Epithelial cell of prostate (primary cell): ENCODE results near the gene CACNA1F.

Experiments used
- DNase-seq: peaks from one replicate; pipeline ENCODE4 v3.0.0-alpha.2; 2011; ENCODE audit warnings: low read depth, low spot score
- H3K27ac ChIP-seq: fragments of 450-650 bp; 2 replicates; pipeline ENCODE4 v1.5.1; 2017; ENCODE audit warnings: mild to moderate bottlenecking

CACNA1F gene

GRCh38 chrX:49202022-49202421, 31.1 kb downstream of the CACNA1F start:
- DNase-seq = no peak
- no peak overlapping the region for H3K27ac ChIP-seq

GRCh38 chrX:49199906-49200771, 33.0 kb downstream of the CACNA1F start, which contains the start of gene SYP:
Gene SYP (minus strand): TSS chrX:49200193. CDS start chrX:49200186, 7 bp downstream.
- no peak for DNase-seq
- no peak within 1 kb of the TSS for H3K27ac ChIP-seq

- DNase-seq = no peak
- no peak overlapping the region for H3K27ac ChIP-seq
Measured at GRCh38 chrX:49199315-49199595, 33.9 kb downstream of the CACNA1F start.

GRCh38 chrX:49198540-49199314, 34.4 kb downstream of the CACNA1F start:
- no peak for DNase-seq
- H3K27ac ChIP-seq = no peak overlapping the region

GRCh38 chrX:49197543-49198087, 35.5 kb downstream of the CACNA1F start:
- no peak for DNase-seq
- no peak overlapping the region for H3K27ac ChIP-seq

GRCh38 chrX:49193542-49193964, 39.6 kb downstream of the CACNA1F start:
- no peak overlapping the region for H3K27ac ChIP-seq
- DNase-seq = no peak

GRCh38 chrX:49192722-49193328, 40.3 kb downstream of the CACNA1F start:
- no peak for DNase-seq
- no peak overlapping the region for H3K27ac ChIP-seq

- peak overlapping the region; percentile 72 for H3K27ac ChIP-seq
- no peak for DNase-seq
Measured at GRCh38 chrX:49191574-49192011, 41.5 kb downstream of the CACNA1F start.

GRCh38 chrX:49190821-49191573, 42.1 kb downstream of the CACNA1F start:
- H3K27ac ChIP-seq = peak overlapping the region; percentile 90
- peak; percentile 99 for DNase-seq

- H3K27ac ChIP-seq = peak overlapping the region; percentile 90
- DNase-seq = no peak
Measured at GRCh38 chrX:49189606-49190005, 43.5 kb downstream of the CACNA1F start.

- H3K27ac ChIP-seq = peak overlapping the region; percentile 90
- no peak for DNase-seq
Measured at GRCh38 chrX:49188468-49189076, 44.6 kb downstream of the CACNA1F start.

GRCh38 chrX:49187526-49187925, 45.6 kb downstream of the CACNA1F start:
- peak overlapping the region; percentile 80 for H3K27ac ChIP-seq
- DNase-seq = no peak

GRCh38 chrX:49187028-49187394, 46.1 kb downstream of the CACNA1F start:
- peak overlapping the region; percentile 80 for H3K27ac ChIP-seq
- DNase-seq = no peak

GRCh38 chrX:49186125-49187027, 46.8 kb downstream of the CACNA1F start, which contains the start of gene PRICKLE3:
Gene PRICKLE3 (minus strand): TSS chrX:49186373. CDS start chrX:49186297, 76 bp downstream.
- H3K27ac ChIP-seq = peak within 1 kb of the TSS; percentile 80
- DNase-seq = no peak

GRCh38 chrX:49184294-49185281, 48.6 kb downstream of the CACNA1F start:
- peak; percentile 64 for DNase-seq
- H3K27ac ChIP-seq = peak overlapping the region; percentile 80

- H3K27ac ChIP-seq = peak overlapping the region; percentile 80
- no peak for DNase-seq
Measured at GRCh38 chrX:49183701-49184281, 49.3 kb downstream of the CACNA1F start.

- no peak for DNase-seq
- H3K27ac ChIP-seq = no peak overlapping the region
Measured at GRCh38 chrX:49179358-49179757, 53.8 kb downstream of the CACNA1F start.
